ENCODE data around the gene CLDND1.

CLDND1 gene

DNA sequence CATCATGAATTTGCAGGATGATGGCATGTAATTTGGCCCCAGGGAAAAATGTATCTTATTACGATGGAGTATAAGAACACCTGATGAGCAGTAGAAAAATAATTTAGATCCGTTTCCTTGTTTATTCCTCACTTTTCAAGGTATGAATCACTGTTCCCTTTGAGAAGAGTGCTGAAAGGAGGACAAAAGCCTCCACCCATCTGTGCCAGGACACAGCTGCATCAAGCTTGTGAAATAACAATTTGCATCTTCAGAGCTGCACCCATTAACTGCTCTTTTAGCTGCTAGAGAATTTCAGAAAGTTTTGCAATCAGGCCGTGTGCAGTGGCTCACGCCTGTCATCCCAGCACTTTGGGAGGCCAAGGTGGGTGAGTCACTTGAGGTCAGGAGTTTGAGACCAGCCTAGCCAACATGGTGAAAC is 9.6 kb downstream of the CLDND1 start:
- DNase-seq, result no peak

DNA sequence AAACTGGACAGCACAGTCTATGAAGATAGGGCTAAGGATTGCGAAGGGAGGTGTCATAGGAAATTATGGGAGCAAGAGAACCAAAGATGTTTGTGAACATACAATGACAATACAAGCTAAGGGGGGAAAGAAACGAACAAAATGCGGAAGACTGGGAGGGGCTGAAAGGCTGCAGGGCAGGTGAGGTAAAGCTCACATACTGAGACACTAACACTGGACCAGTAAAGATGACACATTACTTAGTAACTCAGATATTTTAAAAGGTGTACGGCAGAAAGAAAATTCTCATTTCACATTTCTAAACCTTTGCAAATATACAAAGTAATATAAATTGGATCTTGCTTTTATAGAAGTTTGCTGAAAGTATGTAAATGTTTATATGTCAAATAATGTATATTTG is 10.1 kb downstream of the CLDND1 start:
- no peak for DNase-seq

DNA sequence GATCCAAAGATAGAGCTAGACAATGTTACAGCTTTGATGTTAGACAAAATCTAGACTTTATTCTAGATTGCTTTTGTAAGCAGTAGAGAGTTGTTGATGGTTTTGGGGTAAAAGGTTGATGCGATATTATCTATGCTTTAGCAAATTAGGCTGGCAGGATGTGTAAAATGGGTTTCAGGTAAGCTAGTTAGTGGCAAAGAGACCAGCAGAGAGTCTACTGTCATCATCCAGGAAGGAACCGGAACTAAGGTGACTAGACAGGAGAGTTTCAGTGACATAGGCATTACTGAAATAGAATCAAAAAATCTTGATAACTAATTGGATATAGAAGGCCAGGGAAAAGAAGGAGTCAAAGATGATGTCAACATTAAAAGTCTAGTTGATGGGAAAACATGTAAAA is 14.1 kb downstream of the CLDND1 start:
- DNase-seq, result no peak

DNA sequence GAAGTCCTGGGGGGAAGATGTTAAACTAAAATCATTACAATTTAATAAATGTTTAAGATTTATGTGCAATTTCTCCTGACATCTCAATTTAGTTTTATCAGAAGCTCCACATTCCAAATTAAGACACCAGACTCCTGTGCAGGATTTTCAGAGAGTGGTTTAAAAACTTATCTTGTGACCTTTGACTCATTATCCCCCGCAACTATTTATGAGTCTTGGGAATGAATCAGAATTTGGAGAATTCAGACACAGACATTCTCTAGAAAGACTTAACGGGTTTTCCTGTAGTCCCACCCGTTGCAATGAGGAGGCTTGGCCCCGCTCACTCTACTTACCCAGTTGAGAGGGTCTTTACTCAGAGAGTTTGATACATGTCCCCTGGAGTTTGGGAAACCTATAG is 18.2 kb downstream of the CLDND1 start:
- no peak for DNase-seq

DNA sequence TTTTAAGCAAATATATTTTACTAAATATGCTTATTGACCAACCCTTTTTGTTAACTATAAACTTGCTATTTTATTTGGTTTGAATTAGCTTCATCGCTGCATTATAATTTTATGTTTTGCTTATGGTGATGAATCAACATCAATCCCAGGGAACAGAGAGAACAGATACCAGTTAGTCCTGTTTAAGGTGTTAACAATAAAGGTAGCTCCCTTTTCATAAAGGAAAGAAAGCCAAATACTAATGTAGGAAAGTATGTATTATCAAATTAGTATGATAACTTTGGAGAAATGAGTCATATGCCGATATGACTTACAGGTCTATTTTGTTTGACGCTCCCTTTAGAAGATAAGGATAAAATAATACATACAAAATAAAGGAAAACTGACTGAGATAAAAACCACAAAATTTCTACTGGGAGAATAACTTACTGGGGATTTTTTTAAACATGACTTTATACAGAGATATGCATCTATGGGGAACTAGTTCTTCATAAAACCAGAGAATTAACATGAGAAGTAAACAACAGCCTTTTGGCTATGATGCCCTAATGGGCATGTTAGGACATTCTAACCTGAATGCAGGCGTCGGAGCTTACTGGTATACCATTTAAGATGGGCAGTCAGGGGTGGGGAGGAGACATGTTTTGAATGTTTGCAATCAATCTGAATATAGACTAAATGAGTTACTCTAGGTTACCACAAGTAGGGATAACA is 20.7 kb downstream of the CLDND1 start:
- no peak for DNase-seq

DNA sequence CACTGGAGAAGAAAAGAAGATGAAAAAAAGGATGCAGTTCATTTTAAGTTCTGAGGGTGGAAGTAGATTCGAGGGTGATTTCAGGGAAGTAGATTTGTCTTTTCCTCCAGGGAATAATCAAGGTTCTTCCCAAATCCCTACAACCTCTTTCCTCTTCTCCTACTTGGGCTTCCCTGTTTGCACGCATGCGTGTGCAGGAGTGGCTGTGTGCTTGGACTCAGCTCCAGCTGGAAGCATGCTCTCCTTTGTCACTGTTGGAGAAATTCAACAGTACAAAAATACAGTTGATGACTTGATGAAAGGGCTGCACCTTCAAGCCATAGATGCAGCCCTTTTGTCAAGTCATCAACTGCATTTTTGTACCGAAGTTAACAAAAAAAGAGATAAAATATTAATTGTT is 21.4 kb downstream of the CLDND1 start:
- no peak for DNase-seq

DNA sequence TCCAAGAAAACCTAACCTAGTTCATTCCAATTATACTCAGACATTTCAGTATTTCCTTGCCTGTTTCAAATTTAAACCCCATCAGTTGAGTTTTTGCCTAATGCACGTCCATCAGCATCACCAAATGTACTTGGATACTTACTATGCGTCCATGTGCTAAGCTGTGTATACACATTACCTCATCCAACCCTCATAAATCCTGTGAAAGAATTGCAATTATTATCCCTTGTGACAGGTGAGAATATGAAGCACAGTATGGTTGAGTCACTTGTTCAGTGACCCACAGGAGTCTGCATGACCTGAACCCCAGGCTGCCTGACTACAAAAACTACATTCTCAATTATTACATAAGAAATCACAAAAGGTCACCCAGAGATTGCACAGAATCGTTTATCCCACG is 22.7 kb downstream of the CLDND1 start:
- DNase-seq, result no peak

DNA sequence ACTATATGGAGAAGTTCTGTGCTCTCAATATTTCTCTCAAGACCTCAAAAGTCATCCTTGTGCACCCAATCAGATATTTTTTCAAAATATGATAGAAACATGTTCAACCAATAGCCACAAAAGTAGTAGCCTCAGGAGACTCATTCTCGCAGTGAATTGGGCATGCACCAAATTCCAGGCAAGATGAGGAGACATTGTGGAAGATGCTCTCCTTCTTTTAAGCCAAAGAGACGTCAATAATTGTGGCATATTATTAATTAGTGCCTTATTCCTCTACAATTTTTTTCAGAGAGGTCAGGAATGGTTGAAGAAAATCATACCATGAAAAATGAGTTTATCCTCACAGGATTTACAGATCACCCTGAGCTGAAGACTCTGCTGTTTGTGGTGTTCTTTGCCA is 25.3 kb downstream of the CLDND1 start, which contains the start of gene OR5K2:
Gene OR5K2 (plus strand): TSS at position 301 of the 400 bp plus-strand sequence. CDS start 0 bp downstream, at position 301.
- DNase-seq, result no peak

DNA sequence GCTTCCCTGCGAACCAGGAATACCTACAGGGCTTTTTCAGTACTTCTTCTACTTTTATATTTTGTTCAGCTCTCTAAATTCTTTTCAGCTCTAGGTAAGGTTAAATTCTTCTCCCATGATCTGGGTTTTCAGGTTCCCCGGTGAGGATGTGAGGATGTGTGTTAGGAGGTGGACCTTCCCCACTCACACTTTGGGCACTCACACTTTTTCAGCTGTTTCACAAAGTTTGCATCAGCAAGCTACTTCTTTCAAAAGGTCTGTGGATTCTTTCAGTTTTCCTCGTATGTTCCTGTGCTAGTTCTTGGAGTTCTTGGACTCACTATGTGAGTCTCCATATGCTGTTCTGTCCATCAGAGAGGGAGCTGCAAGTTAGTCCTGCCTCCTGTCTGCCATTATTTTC is 39.1 kb downstream of the CLDND1 start:
- DNase-seq, result no peak

DNA sequence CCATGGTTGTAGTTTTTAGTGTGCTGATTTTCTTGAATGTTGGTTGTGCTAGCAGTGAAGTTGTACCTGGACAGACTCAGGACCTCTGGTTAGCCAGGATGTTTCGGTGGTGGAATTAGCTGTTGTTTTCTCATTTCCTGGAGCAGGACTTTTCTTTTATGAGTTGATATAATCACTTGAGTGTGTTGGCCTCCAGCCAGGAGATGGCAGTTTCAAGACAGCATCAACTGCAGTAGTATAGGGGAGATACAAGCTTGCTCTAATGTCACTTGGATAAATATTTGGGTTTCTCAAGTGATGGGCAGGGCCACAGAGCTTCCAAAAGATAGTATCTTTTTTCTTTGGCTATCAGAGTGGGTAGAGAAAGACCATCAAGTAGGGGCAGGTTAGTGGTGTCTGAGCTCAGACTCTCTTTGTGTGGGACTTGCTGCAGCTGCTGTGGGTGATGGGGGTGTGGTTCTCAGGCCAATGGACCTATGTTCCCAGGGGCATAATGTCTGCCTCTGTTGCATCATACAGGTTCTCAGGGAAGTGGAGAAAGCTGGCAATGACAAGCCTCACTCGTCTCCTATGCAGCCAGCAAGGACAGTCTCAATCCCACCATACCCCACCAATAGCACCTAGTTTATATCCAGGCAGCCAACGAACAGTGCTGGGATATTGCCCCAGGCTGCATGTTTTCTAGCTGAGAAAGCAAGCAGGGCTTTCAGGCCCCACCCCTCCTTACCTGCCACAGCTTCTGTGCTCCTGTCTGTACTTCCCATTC is 39.8 kb downstream of the CLDND1 start:
- DNase-seq, result no peak
